GM23338 (cell line): ENCODE measurements around the gene SLC12A7. TPM values are rescaled to one million over a fixed set of nuclear protein-coding genes. Genes with fewer than 3 reads are reported as not detected.
A peak's percentile ranks its signal among the peaks of the same experiment; 100 is the strongest.

Source experiments
- ATAC-seq: fragments of 200-7000 bp; cut with Tn5 transposase; 3 replicates; pipeline ENCODE4 v1.9.1; 2020
- DNase-seq: peaks from one replicate; pipeline ENCODE4 v3.0.0-alpha.2; 2015; ENCODE audit warnings: low spot score
- H2AFZ ChIP-seq: fragments of 200-600 bp; sonication (generic); 2 replicates; pipeline ENCODE4 v1.8.0; 2016; ENCODE audit warnings: antibody characterized with exemption, mild to moderate bottlenecking, moderate library complexity
- H3F3A ChIP-seq: fragments of 200-600 bp; sonication (generic); replicated peaks from 2 replicates; pipeline ENCODE4 v1.8.0; 2017; ENCODE audit warnings: antibody characterized with exemption, mixed run types, low read depth
- H3K27ac ChIP-seq: fragments of 200-600 bp; sonication (generic); 2 replicates; pipeline ENCODE4 v1.6.1; 2016; ENCODE audit warnings: low read depth
- H3K27me3 ChIP-seq: fragments of 200-600 bp; sonication (generic); 2 replicates; pipeline ENCODE4 v1.8.0; 2016; ENCODE audit warnings: mild to moderate bottlenecking, mixed run types, moderate library complexity; ENCODE audit not compliant: insufficient read depth
- H3K36me3 ChIP-seq: fragments of 200-600 bp; sonication (generic); 2 replicates; pipeline ENCODE4 v1.8.0; 2016; ENCODE audit warnings: mild to moderate bottlenecking; ENCODE audit not compliant: insufficient read depth
- H3K4me1 ChIP-seq: fragments of 200-600 bp; sonication (generic); 2 replicates; pipeline ENCODE4 v1.8.0; 2016; ENCODE audit warnings: mild to moderate bottlenecking, moderate library complexity; ENCODE audit not compliant: insufficient read depth
- H3K4me2 ChIP-seq: fragments of 200-600 bp; sonication (generic); 2 replicates; pipeline ENCODE4 v1.7.1; 2017; ENCODE audit warnings: mixed run types
- H3K4me3 ChIP-seq: fragments of 200-600 bp; sonication (generic); 2 replicates; pipeline ENCODE4 v1.6.1; 2016; ENCODE audit warnings: mixed run types
- H3K79me2 ChIP-seq: fragments of 200-600 bp; sonication (generic); replicated peaks from 2 replicates; pipeline ENCODE4 v1.8.0; 2017; ENCODE audit warnings: mild to moderate bottlenecking; ENCODE audit not compliant: insufficient read depth
- H3K9me2 ChIP-seq: fragments of 200-600 bp; sonication (generic); 2 replicates; pipeline ENCODE4 v1.8.0; 2017; ENCODE audit not compliant: insufficient read depth
- H4K20me1 ChIP-seq: fragments of 200-600 bp; sonication (generic); replicated peaks from 2 replicates; pipeline ENCODE4 v1.8.0; 2017; ENCODE audit warnings: mild to moderate bottlenecking; ENCODE audit not compliant: insufficient read depth
- H3K27ac Mint-ChIP-seq: 2 replicates; pipeline ENCODE4 v1.8.0; 2020; ENCODE audit warnings: inconsistent platforms, mild to moderate bottlenecking, moderate library complexity, mixed read lengths
- H3K27me3 Mint-ChIP-seq: 3 replicates; pipeline ENCODE4 v1.8.0; 2022; ENCODE audit warnings: low read depth, mild to moderate bottlenecking, moderate library complexity, mixed read lengths, inconsistent platforms; ENCODE audit not compliant: insufficient read depth, poor library complexity
- H3K36me3 Mint-ChIP-seq: 3 replicates; pipeline ENCODE4 v1.8.0; 2021; ENCODE audit warnings: low read depth, mild to moderate bottlenecking, inconsistent platforms, moderate library complexity, mixed read lengths
- H3K4me1 Mint-ChIP-seq: 3 replicates; pipeline ENCODE4 v1.8.0; 2020; ENCODE audit warnings: mild to moderate bottlenecking, inconsistent platforms, mixed read lengths
- H3K4me3 Mint-ChIP-seq: 3 replicates; pipeline ENCODE4 v1.8.0; 2021; ENCODE audit warnings: moderate library complexity, mild to moderate bottlenecking, inconsistent platforms, mixed read lengths
- H3K9me3 Mint-ChIP-seq: 3 replicates; pipeline ENCODE4 v1.8.0; 2020; ENCODE audit warnings: moderate library complexity, mild to moderate bottlenecking, inconsistent platforms, mixed read lengths
- CREB1 ChIP-seq: fragments of 250-450 bp; sonication (Bioruptor Pico); IDR thresholded peaks from 2 replicates; pipeline ENCODE4 v1.5.0; 2020; ENCODE audit warnings: low read depth, mild to moderate bottlenecking, moderate library complexity
- EZH2 ChIP-seq: fragments of 200-600 bp; sonication (generic); IDR thresholded peaks from one replicate; pipeline ENCODE4 v1.8.0; 2017; ENCODE audit warnings: antibody characterized with exemption, mild to moderate bottlenecking, low read depth; ENCODE audit not compliant: unreplicated experiment
- EZH2phosphoT487 ChIP-seq: fragments of 200-600 bp; sonication (generic); IDR thresholded peaks from one replicate; pipeline ENCODE4 v1.8.1; 2018; ENCODE audit warnings: antibody characterized with exemption; ENCODE audit not compliant: unreplicated experiment
- JUNB ChIP-seq: IDR thresholded peaks from one replicate; pipeline ENCODE4 v1.6.1; 2016; ENCODE audit warnings: antibody characterized with exemption; ENCODE audit not compliant: unreplicated experiment
- NANOG ChIP-seq: IDR thresholded peaks from 2 replicates; pipeline ENCODE4 v1.6.1; 2016; ENCODE audit warnings: antibody characterized with exemption, borderline replicate concordance
- POLR2AphosphoS5 ChIP-seq: IDR thresholded peaks from 2 replicates; pipeline ENCODE4 v1.6.1; 2016; ENCODE audit warnings: antibody characterized with exemption, low read depth
- STAT1 ChIP-seq: IDR thresholded peaks from one replicate; pipeline ENCODE4 v1.6.1; 2016; ENCODE audit warnings: antibody characterized with exemption; ENCODE audit not compliant: unreplicated experiment
- ZNF114 ChIP-seq: fragments of 250-450 bp; sonication (Bioruptor Pico); IDR thresholded peaks from 2 replicates; pipeline ENCODE4 v1.5.0; 2020; ENCODE audit warnings: mild to moderate bottlenecking, moderate library complexity
- ZNF331 ChIP-seq: fragments of 250-450 bp; sonication (Bioruptor Pico); IDR thresholded peaks from 2 replicates; pipeline ENCODE4 v1.5.0; 2020; ENCODE audit warnings: low read depth, mild to moderate bottlenecking, moderate library complexity
- polyA plus RNA-seq: library from polyadenylated mRNA; unstranded; fragments of >200 nt; fragmentation: Nextera tagmentation; extraction: Ambion mirVana; gene quantifications from 2 replicates; pipeline ENCODE4 v1.2.1, GENCODE V29; 2016
- total RNA-seq: library from RNA; depleted of rRNA; stranded (reverse); fragments of >200 nt; shearing (Covaris generic); gene quantifications from 2 replicates; pipeline ENCODE4 v1.2.3, GENCODE V29; 2014
- TF ChIP-seq, protein P1 (sequence below): fragments of 250-450 bp; sonication (Bioruptor Pico); IDR thresholded peaks from 2 replicates; pipeline ENCODE4 v1.5.0; 2020; ENCODE audit warnings: mild to moderate bottlenecking, moderate library complexity
- TF ChIP-seq, protein P2 (sequence below): IDR thresholded peaks from one replicate; pipeline ENCODE4 v1.6.1; 2018; ENCODE audit warnings: antibody characterized with exemption; ENCODE audit not compliant: unreplicated experiment
- TF ChIP-seq, protein P3 (sequence below): IDR thresholded peaks from 2 replicates; pipeline ENCODE4 v1.6.1; 2016; ENCODE audit warnings: antibody characterized with exemption
- TF ChIP-seq, protein P4 (sequence below), 2 experiments: fragments of 200-600 bp in 1 of 2; sonication (generic) in 1 of 2; conservative IDR thresholded peaks; 2 replicates each; pipeline versions ENCODE4 v1.5.1 to v1.6.1; 2016 to 2017; ENCODE audit warnings: antibody characterized with exemption in 2 of 2, low read depth in 2 of 2, mild to moderate bottlenecking in 2 of 2, moderate library complexity in 1 of 2

Gene SLC12A7
- total and polyA plus RNA-seq, 2 experiments from 2014 or later = 7.4 to 32.2 TPM

DNA sequence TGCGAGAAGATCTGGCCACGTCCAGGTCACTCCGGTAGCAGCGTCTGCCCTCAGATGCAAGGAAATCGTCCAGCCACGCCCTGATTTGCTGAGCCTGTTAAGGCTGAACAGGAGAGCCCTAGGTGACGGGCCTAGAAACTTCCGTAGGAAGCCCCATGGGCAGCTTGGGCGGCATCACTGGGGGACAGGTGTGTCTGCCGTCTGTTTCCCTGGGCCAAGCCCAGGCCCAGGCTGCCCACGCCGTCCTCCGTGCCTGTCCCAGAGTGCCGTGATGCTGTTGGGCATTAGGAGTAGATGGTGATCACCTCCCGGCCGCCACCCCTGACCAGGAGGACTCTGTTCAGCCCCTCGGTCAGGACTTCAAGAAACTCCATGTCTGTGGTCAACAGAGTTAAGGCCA lies 59.8 kb downstream of the SLC12A7 start:
- Histone ChIP-seq H3K4me3 (no peak overlapping the region), H3K9me2 (no peaks in the 10 kb centered on the region), H3K4me1 (no peaks in the 10 kb centered on the region), H2AFZ (no peak overlapping the region), H3K4me2 (no peak overlapping the region), H3F3A (no peaks in the 10 kb centered on the region), H3K27me3 (no peaks in the 10 kb centered on the region), H4K20me1 (no peaks in the 10 kb centered on the region; the same call in 1 of the 2 replicates), H3K36me3 (no peaks in the 10 kb centered on the region), H3K27ac (no peak overlapping the region), H3K79me2 (no peaks in the 10 kb centered on the region)
- Mint-ChIP-seq H3K4me1 (no peaks in the 10 kb centered on the region), H3K36me3 (peaks cover 20% of the 10 kb centered on the region), H3K4me3 (no peak overlapping the region), H3K27ac (no peak overlapping the region), H3K9me3 (no peaks in the 10 kb centered on the region; the same call in none of the 3 replicates), H3K27me3 (peaks cover 20% of the 10 kb centered on the region)
- ATAC-seq (no peak), DNase-seq (peak; percentile 0)
- TF ChIP-seq EZH2 (no peak), STAT1 (no peak), ZNF114 (CRISPR knock-in tag) (no peak), EZH2phosphoT487 (no peak), CREB1 (no peak), POLR2AphosphoS5 (no peak), ZNF331 (CRISPR knock-in tag) (no peak), JUNB (no peak), NANOG (no peak)
- TF ChIP-seq, protein P1, sequence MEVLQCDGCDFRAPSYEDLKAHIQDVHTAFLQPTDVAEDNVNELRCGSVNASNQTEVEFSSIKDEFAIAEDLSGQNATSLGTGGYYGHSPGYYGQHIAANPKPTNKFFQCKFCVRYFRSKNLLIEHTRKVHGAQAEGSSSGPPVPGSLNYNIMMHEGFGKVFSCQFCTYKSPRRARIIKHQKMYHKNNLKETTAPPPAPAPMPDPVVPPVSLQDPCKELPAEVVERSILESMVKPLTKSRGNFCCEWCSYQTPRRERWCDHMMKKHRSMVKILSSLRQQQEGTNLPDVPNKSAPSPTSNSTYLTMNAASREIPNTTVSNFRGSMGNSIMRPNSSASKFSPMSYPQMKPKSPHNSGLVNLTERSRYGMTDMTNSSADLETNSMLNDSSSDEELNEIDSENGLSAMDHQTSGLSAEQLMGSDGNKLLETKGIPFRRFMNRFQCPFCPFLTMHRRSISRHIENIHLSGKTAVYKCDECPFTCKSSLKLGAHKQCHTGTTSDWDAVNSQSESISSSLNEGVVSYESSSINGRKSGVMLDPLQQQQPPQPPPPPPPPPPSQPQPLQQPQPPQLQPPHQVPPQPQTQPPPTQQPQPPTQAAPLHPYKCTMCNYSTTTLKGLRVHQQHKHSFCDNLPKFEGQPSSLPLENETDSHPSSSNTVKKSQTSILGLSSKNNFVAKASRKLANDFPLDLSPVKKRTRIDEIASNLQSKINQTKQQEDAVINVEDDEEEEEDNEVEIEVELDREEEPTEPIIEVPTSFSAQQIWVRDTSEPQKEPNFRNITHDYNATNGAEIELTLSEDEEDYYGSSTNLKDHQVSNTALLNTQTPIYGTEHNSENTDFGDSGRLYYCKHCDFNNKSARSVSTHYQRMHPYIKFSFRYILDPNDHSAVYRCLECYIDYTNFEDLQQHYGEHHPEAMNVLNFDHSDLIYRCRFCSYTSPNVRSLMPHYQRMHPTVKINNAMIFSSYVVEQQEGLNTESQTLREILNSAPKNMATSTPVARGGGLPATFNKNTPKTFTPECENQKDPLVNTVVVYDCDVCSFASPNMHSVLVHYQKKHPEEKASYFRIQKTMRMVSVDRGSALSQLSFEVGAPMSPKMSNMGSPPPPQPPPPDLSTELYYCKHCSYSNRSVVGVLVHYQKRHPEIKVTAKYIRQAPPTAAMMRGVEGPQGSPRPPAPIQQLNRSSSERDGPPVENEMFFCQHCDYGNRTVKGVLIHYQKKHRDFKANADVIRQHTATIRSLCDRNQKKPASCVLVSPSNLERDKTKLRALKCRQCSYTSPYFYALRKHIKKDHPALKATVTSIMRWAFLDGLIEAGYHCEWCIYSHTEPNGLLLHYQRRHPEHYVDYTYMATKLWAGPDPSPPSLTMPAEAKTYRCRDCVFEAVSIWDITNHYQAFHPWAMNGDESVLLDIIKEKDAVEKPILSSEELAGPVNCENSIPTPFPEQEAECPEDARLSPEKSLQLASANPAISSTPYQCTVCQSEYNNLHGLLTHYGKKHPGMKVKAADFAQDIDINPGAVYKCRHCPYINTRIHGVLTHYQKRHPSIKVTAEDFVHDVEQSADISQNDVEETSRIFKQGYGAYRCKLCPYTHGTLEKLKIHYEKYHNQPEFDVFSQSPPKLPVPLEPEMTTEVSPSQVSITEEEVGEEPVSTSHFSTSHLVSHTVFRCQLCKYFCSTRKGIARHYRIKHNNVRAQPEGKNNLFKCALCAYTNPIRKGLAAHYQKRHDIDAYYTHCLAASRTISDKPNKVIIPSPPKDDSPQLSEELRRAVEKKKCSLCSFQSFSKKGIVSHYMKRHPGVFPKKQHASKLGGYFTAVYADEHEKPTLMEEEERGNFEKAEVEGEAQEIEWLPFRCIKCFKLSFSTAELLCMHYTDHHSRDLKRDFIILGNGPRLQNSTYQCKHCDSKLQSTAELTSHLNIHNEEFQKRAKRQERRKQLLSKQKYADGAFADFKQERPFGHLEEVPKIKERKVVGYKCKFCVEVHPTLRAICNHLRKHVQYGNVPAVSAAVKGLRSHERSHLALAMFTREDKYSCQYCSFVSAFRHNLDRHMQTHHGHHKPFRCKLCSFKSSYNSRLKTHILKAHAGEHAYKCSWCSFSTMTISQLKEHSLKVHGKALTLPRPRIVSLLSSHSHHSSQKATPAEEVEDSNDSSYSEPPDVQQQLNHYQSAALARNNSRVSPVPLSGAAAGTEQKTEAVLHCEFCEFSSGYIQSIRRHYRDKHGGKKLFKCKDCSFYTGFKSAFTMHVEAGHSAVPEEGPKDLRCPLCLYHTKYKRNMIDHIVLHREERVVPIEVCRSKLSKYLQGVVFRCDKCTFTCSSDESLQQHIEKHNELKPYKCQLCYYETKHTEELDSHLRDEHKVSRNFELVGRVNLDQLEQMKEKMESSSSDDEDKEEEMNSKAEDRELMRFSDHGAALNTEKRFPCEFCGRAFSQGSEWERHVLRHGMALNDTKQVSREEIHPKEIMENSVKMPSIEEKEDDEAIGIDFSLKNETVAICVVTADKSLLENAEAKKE (CRISPR knock-in tag) = no peak
- TF ChIP-seq, protein P2, sequence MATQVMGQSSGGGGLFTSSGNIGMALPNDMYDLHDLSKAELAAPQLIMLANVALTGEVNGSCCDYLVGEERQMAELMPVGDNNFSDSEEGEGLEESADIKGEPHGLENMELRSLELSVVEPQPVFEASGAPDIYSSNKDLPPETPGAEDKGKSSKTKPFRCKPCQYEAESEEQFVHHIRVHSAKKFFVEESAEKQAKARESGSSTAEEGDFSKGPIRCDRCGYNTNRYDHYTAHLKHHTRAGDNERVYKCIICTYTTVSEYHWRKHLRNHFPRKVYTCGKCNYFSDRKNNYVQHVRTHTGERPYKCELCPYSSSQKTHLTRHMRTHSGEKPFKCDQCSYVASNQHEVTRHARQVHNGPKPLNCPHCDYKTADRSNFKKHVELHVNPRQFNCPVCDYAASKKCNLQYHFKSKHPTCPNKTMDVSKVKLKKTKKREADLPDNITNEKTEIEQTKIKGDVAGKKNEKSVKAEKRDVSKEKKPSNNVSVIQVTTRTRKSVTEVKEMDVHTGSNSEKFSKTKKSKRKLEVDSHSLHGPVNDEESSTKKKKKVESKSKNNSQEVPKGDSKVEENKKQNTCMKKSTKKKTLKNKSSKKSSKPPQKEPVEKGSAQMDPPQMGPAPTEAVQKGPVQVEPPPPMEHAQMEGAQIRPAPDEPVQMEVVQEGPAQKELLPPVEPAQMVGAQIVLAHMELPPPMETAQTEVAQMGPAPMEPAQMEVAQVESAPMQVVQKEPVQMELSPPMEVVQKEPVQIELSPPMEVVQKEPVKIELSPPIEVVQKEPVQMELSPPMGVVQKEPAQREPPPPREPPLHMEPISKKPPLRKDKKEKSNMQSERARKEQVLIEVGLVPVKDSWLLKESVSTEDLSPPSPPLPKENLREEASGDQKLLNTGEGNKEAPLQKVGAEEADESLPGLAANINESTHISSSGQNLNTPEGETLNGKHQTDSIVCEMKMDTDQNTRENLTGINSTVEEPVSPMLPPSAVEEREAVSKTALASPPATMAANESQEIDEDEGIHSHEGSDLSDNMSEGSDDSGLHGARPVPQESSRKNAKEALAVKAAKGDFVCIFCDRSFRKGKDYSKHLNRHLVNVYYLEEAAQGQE = no peak
- TF ChIP-seq, protein P3, sequence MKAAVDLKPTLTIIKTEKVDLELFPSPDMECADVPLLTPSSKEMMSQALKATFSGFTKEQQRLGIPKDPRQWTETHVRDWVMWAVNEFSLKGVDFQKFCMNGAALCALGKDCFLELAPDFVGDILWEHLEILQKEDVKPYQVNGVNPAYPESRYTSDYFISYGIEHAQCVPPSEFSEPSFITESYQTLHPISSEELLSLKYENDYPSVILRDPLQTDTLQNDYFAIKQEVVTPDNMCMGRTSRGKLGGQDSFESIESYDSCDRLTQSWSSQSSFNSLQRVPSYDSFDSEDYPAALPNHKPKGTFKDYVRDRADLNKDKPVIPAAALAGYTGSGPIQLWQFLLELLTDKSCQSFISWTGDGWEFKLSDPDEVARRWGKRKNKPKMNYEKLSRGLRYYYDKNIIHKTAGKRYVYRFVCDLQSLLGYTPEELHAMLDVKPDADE = no peak
- TF ChIP-seq, protein P4, sequence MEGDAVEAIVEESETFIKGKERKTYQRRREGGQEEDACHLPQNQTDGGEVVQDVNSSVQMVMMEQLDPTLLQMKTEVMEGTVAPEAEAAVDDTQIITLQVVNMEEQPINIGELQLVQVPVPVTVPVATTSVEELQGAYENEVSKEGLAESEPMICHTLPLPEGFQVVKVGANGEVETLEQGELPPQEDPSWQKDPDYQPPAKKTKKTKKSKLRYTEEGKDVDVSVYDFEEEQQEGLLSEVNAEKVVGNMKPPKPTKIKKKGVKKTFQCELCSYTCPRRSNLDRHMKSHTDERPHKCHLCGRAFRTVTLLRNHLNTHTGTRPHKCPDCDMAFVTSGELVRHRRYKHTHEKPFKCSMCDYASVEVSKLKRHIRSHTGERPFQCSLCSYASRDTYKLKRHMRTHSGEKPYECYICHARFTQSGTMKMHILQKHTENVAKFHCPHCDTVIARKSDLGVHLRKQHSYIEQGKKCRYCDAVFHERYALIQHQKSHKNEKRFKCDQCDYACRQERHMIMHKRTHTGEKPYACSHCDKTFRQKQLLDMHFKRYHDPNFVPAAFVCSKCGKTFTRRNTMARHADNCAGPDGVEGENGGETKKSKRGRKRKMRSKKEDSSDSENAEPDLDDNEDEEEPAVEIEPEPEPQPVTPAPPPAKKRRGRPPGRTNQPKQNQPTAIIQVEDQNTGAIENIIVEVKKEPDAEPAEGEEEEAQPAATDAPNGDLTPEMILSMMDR (conservative IDR thresholded peaks at IDR 0.05; ENCODE audit: low read depth in 2 of 2) = no peak
